HCT116 (cell line): Measurements from ENCODE around the gene PTGS1. TPM values are rescaled to one million over a fixed set of nuclear protein-coding genes. Genes with fewer than 3 reads are reported as not detected.

Experiments
- ATAC-seq: fragments of 200-7000 bp; cut with Tn5 transposase; 2 replicates; pipeline ENCODE4 v1.9.1; 2020; ENCODE audit warnings: mild to moderate bottlenecking, moderate library complexity
- BruUV-seq: library from RNA; stranded (reverse); fragments of 400-500 nt; replicated peaks from 2 replicates; lab custom pipeline; 2021; lab: Mats Ljungman, UMichigan
- CTCF ChIA-PET: fragments of 300-600 bp; sonication (Branson Sonifier 250); formaldehyde crosslinking; loops from one replicate; lab custom pipeline; 2021; ENCODE audit warnings: antibody characterized with exemption; lab: Charles Lee
- POLR2A ChIA-PET: fragments of 300-600, 350-600 bp; sonication (Branson Sonifier 250); formaldehyde crosslinking; loops from one replicate; lab custom pipeline; 2021; ENCODE audit warnings: antibody characterized with exemption; lab: Charles Lee
- RAD21 ChIA-PET, 2 experiments: fragments of 300-600 bp; sonication (Branson Sonifier 250); formaldehyde crosslinking; loops; one replicate each; lab custom pipeline; 2023; ENCODE audit warnings: low total read pairs in 2 of 2; ENCODE audit not compliant: uncharacterized antibody in 2 of 2, unreplicated experiment in 2 of 2, low non-redundant PET in 1 of 2; lab: Charles Lee
- DNase-seq: peaks from one replicate; pipeline ENCODE4 v3.0.0-alpha.2; 2010; ENCODE audit warnings: low read depth, low spot score
- H2AFZ ChIP-seq: fragments of 200-600 bp; shearing (Covaris generic), sonication (generic); 2 replicates; pipeline ENCODE4 v1.6.1; 2017; ENCODE audit warnings: low read depth, mixed run types, mixed read lengths, antibody characterized with exemption, low read length; ENCODE audit not compliant: poor library complexity, severe bottlenecking
- H3K27ac ChIP-seq: 2 replicates; pipeline ENCODE4 v1.5.1; 2012; ENCODE audit warnings: low read depth, low read length
- H3K27me3 ChIP-seq: fragments of 200-600 bp; sonication (generic); 2 replicates; pipeline ENCODE4 v1.6.1; 2016; ENCODE audit warnings: mixed run types, low read length, mixed read lengths; ENCODE audit not compliant: insufficient read depth
- H3K36me3 ChIP-seq, 2 experiments: fragments of 200-500 bp in 1 of 2; fragments of 200-600 bp in 1 of 2; sonication (Bioruptor generic) in 1 of 2; sonication (generic) in 1 of 2; 2 replicates each; pipeline versions ENCODE4 v1.5.1 to v1.6.1; 2014 to 2016; ENCODE audit warnings: low read length in 2 of 2, inconsistent platforms in 1 of 2, mixed read lengths in 1 of 2, mixed run types in 1 of 2; ENCODE audit not compliant: insufficient read depth in 2 of 2, control insufficient read depth in 1 of 2
- H3K4me1 ChIP-seq, 2 experiments: fragments of 200-600 bp in 1 of 2; sonication (generic) in 1 of 2; 2 replicates each; pipeline versions ENCODE4 v1.5.1 to v1.6.1; 2012 to 2017; ENCODE audit warnings: low read length in 2 of 2, inconsistent platforms in 1 of 2, mild to moderate bottlenecking in 1 of 2, mixed read lengths in 1 of 2, mixed run types in 1 of 2, moderate library complexity in 1 of 2; ENCODE audit not compliant: insufficient read depth in 2 of 2, control insufficient read depth in 1 of 2
- H3K4me2 ChIP-seq: fragments of 200-600 bp; sonication (generic); 2 replicates; pipeline ENCODE4 v1.6.1; 2017; ENCODE audit warnings: mixed run types, low read length, mixed read lengths
- H3K4me3 ChIP-seq, 2 experiments: fragments of 200-600 bp in 1 of 2; sonication (generic) in 1 of 2; replicated peaks in 1 of 2; 2 replicates each; pipeline ENCODE4 v1.5.1; 2011 to 2016; ENCODE audit warnings: low read length in 2 of 2, control low read depth in 1 of 2, low read depth in 1 of 2, mild to moderate bottlenecking in 1 of 2, mixed read lengths in 1 of 2, mixed run types in 1 of 2
- H3K79me2 ChIP-seq: fragments of 200-600 bp; sonication (generic); 2 replicates; pipeline ENCODE4 v1.6.1; 2017; ENCODE audit warnings: mild to moderate bottlenecking, mixed run types, low read length, moderate library complexity, mixed read lengths; ENCODE audit not compliant: insufficient read depth
- H3K9ac ChIP-seq: fragments of 200-600 bp; sonication (generic); 2 replicates; pipeline ENCODE4 v1.6.1; 2016; ENCODE audit warnings: low read length, mixed read lengths
- H3K9me2 ChIP-seq: fragments of 200-600 bp; sonication (generic), shearing (Covaris generic); 2 replicates; pipeline ENCODE4 v1.6.1; 2017; ENCODE audit warnings: mixed run types, mild to moderate bottlenecking, moderate library complexity; ENCODE audit not compliant: insufficient read depth
- H3K9me3 ChIP-seq, 2 experiments: fragments of 200-500 bp in 1 of 2; fragments of 200-600 bp in 1 of 2; sonication (Bioruptor generic) in 1 of 2; sonication (generic) in 1 of 2; 2 replicates each; pipeline ENCODE4 v1.6.1; 2014 to 2017; ENCODE audit warnings: low read length in 2 of 2, mixed read lengths in 2 of 2, inconsistent platforms in 1 of 2, low read depth in 1 of 2, mild to moderate bottlenecking in 1 of 2, mixed run types in 1 of 2, moderate library complexity in 1 of 2; ENCODE audit not compliant: control insufficient read depth in 1 of 2, insufficient read depth in 1 of 2
- H4K20me1 ChIP-seq: fragments of 200-600 bp; sonication (generic), shearing (Covaris generic); 2 replicates; pipeline ENCODE4 v1.6.1; 2017; ENCODE audit warnings: mixed run types, mild to moderate bottlenecking, moderate library complexity; ENCODE audit not compliant: insufficient read depth
- CBX3 ChIP-seq: IDR thresholded peaks from 2 replicates; pipeline ENCODE4 v1.6.1; 2012; ENCODE audit warnings: low read depth
- CEBPB ChIP-seq: IDR thresholded peaks from 2 replicates; pipeline ENCODE4 v1.6.1; 2012; ENCODE audit warnings: low read depth
- ELF1 ChIP-seq: IDR thresholded peaks from 2 replicates; pipeline ENCODE4 v1.6.1; 2012; ENCODE audit warnings: low read depth, borderline replicate concordance
- FOSL1 ChIP-seq: IDR thresholded peaks from 2 replicates; pipeline ENCODE4 v1.6.1; 2012; ENCODE audit warnings: low read depth
- POLR2AphosphoS5 ChIP-seq: IDR thresholded peaks from 2 replicates; pipeline ENCODE4 v1.6.1; 2011; ENCODE audit warnings: mild to moderate bottlenecking, low read depth, low read length, moderate library complexity
- SP1 ChIP-seq: IDR thresholded peaks from 2 replicates; pipeline ENCODE4 v1.6.1; 2012; ENCODE audit warnings: low read depth
- SRF ChIP-seq: IDR thresholded peaks from 2 replicates; pipeline ENCODE4 v1.6.1; 2012; ENCODE audit warnings: low read depth
- YY1 ChIP-seq: IDR thresholded peaks from 2 replicates; pipeline ENCODE4 v1.6.1; 2011; ENCODE audit warnings: low read length, low read depth, moderate library complexity, mild to moderate bottlenecking; ENCODE audit not compliant: insufficient replicate concordance; ENCODE audit errors: extremely low read depth
- intact Hi-C: fragments of 100-400 bp; cut with micrococcal nuclease; formaldehyde crosslinking; loops from 2 replicates; pipeline ENCODE4 v1.10.0; 2022
- total RNA-seq: library from RNA; stranded (reverse); gene quantifications from one replicate; pipeline ENCODE4 v1.2.1, GENCODE V29; 2021; ENCODE audit not compliant: unreplicated experiment
- TF ChIP-seq, protein P1 (sequence below): IDR thresholded peaks from 2 replicates; pipeline ENCODE4 v1.6.1; 2012

PTGS1 gene
- total RNA-seq, 1 experiment from 2014 or later, result 3.5 TPM

DNA sequence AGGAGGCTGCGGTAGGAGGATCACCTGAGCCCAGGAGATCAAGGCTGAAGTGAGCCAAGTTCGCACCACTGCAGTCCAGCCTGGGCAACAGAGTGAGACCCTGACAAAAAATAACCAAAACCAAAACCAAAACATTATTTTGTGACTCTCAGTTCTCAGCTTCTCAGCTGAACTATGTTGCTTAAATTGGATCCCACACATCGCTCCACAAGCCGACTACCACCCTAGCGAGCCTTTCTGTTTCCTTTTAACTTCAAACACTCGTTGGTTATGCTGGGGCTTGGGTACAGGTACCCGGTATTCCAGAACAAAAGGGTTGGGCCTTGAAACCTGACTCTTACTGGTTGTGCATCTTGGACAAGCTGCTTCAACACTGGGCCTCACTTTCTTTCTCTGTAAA is 3.8 kb upstream of the PTGS1 start:
- H3K79me2 ChIP-seq, result no peaks in the 10 kb centered on the region
- H3K9ac ChIP-seq, result no peak overlapping the region
- H3K36me3 ChIP-seq, result no peaks in the 10 kb centered on the region
- H3K4me2 ChIP-seq, result no peak overlapping the region
- BruUV-seq, result no TSS peak
- no peak overlapping the region for H3K4me3 ChIP-seq
- TF ChIP-seq FOSL1, result no peak
- no peak overlapping the region for H3K27ac ChIP-seq
- DNase-seq (no peak), ATAC-seq (no peak)
- H2AFZ ChIP-seq, result no peak overlapping the region
- H3K27me3 ChIP-seq, result no peaks in the 10 kb centered on the region
- H3K4me1 ChIP-seq, result peaks cover 3 to 28% of the 10 kb centered on the region in 2 experiments; a peak in 3 of 4 replicates
- intact Hi-C loops, result no loop called here
- ChIA-PET RAD21 (no interaction called here), POLR2A (no interaction called here), CTCF (interaction anchor here (1.1 to 1.6 kb wide), 2 partner anchors 17 to 268 kb away, joined by 3 to 5 read pairs; no protein-coding TSS in a partner anchor)
- no peaks in the 10 kb centered on the region for H3K9me2 ChIP-seq
- no peaks in the 10 kb centered on the region for H4K20me1 ChIP-seq
- H3K9me3 ChIP-seq, result no peaks in the 10 kb centered on the region

DNA sequence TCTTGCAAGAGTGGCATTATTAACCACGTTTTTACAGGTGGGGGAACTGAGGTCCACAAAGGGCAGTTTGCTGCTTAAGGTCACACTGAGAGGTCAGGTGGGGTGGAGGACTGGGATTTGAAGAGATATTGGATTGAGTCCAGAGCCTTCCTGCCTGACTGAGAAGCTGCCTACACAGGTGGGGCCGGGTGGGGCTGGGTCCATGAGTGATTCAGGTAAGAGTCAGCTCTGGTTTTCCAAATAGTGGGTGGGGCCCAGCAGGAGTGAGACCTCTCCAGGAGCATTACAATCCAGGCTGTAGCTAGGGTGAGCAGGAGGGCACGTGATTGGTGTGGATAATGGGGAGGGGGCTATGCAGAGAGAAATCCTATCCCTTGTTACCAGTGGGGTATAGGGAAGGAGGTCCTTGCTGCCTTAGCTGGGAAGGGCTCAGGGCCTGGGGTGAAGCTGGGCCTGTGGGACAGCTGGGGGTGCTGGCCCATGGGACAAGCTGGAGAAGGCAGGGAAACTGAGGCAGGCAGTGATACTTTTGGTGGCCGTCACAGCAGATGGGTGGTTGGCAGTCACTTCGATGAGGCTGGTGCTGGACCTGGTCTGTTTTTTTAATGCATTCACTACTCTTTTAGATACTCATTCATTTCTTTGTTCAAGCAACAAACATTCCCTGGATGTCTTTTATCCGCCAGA is 2.9 kb upstream of the PTGS1 start:
- RAD21 ChIA-PET, result no interaction called here
- Histone ChIP-seq H3K27ac (no peak overlapping the region), H4K20me1 (no peaks in the 10 kb centered on the region), H2AFZ (no peak overlapping the region), H3K4me1 (peaks cover 3 to 28% of the 10 kb centered on the region in 2 experiments; a peak in 3 of 4 replicates), H3K27me3 (no peaks in the 10 kb centered on the region), H3K9me2 (no peaks in the 10 kb centered on the region), H3K4me3 (no peak overlapping the region), H3K4me2 (peak overlapping the region; percentile 47), H3K9me3 (no peaks in the 10 kb centered on the region), H3K9ac (no peak overlapping the region), H3K79me2 (no peaks in the 10 kb centered on the region), H3K36me3 (no peaks in the 10 kb centered on the region)
- DNase-seq (no peak), ATAC-seq (no peak)
- intact Hi-C loops, result no loop called here
- CTCF ChIA-PET, result interaction anchor here (1.1 to 1.6 kb wide), 3 partner anchors 11 to 269 kb away, joined by 3 to 5 read pairs (median 3); no protein-coding TSS in a partner anchor
- POLR2A ChIA-PET, result no interaction called here
- TF ChIP-seq ELF1, result no peak
- TF ChIP-seq FOSL1, result peak; percentile 57; the same call in 1 of the 2 replicates
- no peak for TF ChIP-seq CEBPB
- TF ChIP-seq CBX3, result no peak
- no peak for TF ChIP-seq POLR2AphosphoS5
- TF ChIP-seq YY1, result no peak
- TF ChIP-seq SP1, result peak; percentile 16; the same call in 1 of the 2 replicates
- TF ChIP-seq SRF, result no peak
- TF ChIP-seq, protein P1, sequence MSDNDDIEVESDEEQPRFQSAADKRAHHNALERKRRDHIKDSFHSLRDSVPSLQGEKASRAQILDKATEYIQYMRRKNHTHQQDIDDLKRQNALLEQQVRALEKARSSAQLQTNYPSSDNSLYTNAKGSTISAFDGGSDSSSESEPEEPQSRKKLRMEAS, result no peak
- BruUV-seq, result no TSS peak
